ENCODE data around the gene DIPK1C. TPM values are rescaled to one million over a fixed set of nuclear protein-coding genes. Genes with fewer than 3 reads are reported as not detected.

Gene DIPK1C
- total and polyA plus RNA-seq, 2 experiments from 2014 or later, result 0.28 to 0.40 TPM

DNA sequence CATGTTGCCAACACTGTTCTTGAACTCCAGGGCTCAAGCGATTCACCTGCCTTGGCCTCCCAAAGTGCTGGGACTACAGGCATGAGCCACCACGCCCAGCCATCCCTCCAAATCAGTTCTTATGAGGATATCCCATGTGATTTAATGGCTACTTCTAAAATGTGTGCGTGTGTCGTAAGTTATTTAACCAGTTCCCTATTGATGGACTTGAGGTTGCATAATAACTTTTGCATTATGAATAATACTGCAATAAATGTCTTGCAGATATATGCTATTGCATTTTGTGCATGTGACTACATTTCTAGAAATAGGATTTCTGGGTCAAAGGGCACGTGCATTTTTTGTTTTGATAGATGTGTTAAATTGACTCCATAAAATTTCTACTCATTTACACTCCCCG is 19.0 kb downstream of the DIPK1C start:
- Histone ChIP-seq H3K79me2 (no peaks in the 10 kb centered on the region), H4K20me1 (ENCODE audit: insufficient read depth, poor library complexity, severe bottlenecking) (no peaks in the 10 kb centered on the region), H3K4me3 (no peak overlapping the region), H3K36me3 (replicated peaks; ENCODE audit: insufficient read depth, low read depth) (no peaks in the 10 kb centered on the region), H3K9me3 (ENCODE audit: low read depth) (no peaks in the 10 kb centered on the region), H3K27me3 (no peaks in the 10 kb centered on the region), H2AFZ (no peak overlapping the region), H3K4me1 (ENCODE audit: insufficient read depth) (no peaks in the 10 kb centered on the region), H3K9me2 (replicated peaks; ENCODE audit: insufficient read depth) (no peaks in the 10 kb centered on the region), H3K27ac (no peak overlapping the region), H3K4me2 (no peak overlapping the region)
- WGBS (ENCODE audit: low lambda C conversion rate, missing lambda C conversion rate), result 95% methylated on average over 6 of the region's 6 CpGs
- TF ChIP-seq EZH2phosphoT487 (IDR thresholded peaks at IDR 0.05; ENCODE audit: low read depth, severe bottlenecking, unreplicated experiment), result no peak
- no peak for TF ChIP-seq CTCF (IDR thresholded peaks at IDR 0.05; ENCODE audit: poor library complexity)
- TF ChIP-seq EZH2 (IDR thresholded peaks at IDR 0.05; ENCODE audit: borderline replicate concordance), result no peak
- DNase-seq (ENCODE audit: low spot score), result no peak

GRCh38 chr18:74436158-74436769 is 20.8 kb downstream of the DIPK1C start:
- H3K36me3 ChIP-seq (replicated peaks; ENCODE audit: insufficient read depth, low read depth), result no peaks in the 10 kb centered on the region
- no peak for TF ChIP-seq EZH2phosphoT487 (IDR thresholded peaks at IDR 0.05; ENCODE audit: low read depth, severe bottlenecking, unreplicated experiment)
- TF ChIP-seq CTCF (IDR thresholded peaks at IDR 0.05; ENCODE audit: poor library complexity), result no peak
- TF ChIP-seq EZH2 (IDR thresholded peaks at IDR 0.05; ENCODE audit: borderline replicate concordance), result no peak
- no peak overlapping the region for H3K4me3 ChIP-seq
- WGBS (ENCODE audit: low lambda C conversion rate, missing lambda C conversion rate), result 80% methylated on average over 14 of the region's 14 CpGs
- no peaks in the 10 kb centered on the region for H3K4me1 ChIP-seq (ENCODE audit: insufficient read depth)
- no peak overlapping the region for H2AFZ ChIP-seq
- H3K9me3 ChIP-seq (ENCODE audit: low read depth), result no peaks in the 10 kb centered on the region
- H4K20me1 ChIP-seq (ENCODE audit: insufficient read depth, poor library complexity, severe bottlenecking), result no peaks in the 10 kb centered on the region
- H3K27me3 ChIP-seq, result no peaks in the 10 kb centered on the region
- no peak overlapping the region for H3K4me2 ChIP-seq
- no peaks in the 10 kb centered on the region for H3K9me2 ChIP-seq (replicated peaks; ENCODE audit: insufficient read depth)
- H3K79me2 ChIP-seq, result no peaks in the 10 kb centered on the region
- H3K27ac ChIP-seq, result no peak overlapping the region
- DNase-seq (ENCODE audit: low spot score), result no peak

DNA sequence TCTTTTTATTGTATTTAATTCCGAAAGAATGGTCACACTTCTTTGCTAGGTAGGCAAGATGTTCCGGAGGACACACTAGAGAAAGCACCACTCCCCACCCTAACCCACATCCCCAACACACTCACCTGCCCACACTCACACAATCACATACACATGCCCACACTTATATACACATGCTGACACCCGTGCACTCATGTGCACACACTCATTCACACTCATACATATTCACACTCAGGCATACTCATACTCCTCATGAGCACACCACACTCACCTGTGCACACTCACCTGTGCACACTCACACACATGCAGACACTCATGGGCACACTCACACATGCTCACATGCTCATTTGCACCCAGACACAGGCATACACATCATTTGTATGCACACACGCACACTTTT is 21.4 kb downstream of the DIPK1C start:
- H2AFZ ChIP-seq, result no peak overlapping the region
- DNase-seq (ENCODE audit: low spot score), result no peak
- H3K36me3 ChIP-seq (replicated peaks; ENCODE audit: insufficient read depth, low read depth), result no peaks in the 10 kb centered on the region
- no peaks in the 10 kb centered on the region for H3K9me3 ChIP-seq (ENCODE audit: low read depth)
- no peak overlapping the region for H3K4me2 ChIP-seq
- WGBS (ENCODE audit: low lambda C conversion rate, missing lambda C conversion rate), result 89% methylated on average over 4 of the region's 4 CpGs
- H3K9me2 ChIP-seq (replicated peaks; ENCODE audit: insufficient read depth), result no peaks in the 10 kb centered on the region
- TF ChIP-seq EZH2phosphoT487 (IDR thresholded peaks at IDR 0.05; ENCODE audit: low read depth, severe bottlenecking, unreplicated experiment) (no peak), CTCF (IDR thresholded peaks at IDR 0.05; ENCODE audit: poor library complexity) (no peak), EZH2 (IDR thresholded peaks at IDR 0.05; ENCODE audit: borderline replicate concordance) (no peak)
- no peak overlapping the region for H3K27ac ChIP-seq
- H3K27me3 ChIP-seq, result no peaks in the 10 kb centered on the region
- no peak overlapping the region for H3K4me3 ChIP-seq
- H3K79me2 ChIP-seq, result no peaks in the 10 kb centered on the region
- no peaks in the 10 kb centered on the region for H3K4me1 ChIP-seq (ENCODE audit: insufficient read depth)
- H4K20me1 ChIP-seq (ENCODE audit: insufficient read depth, poor library complexity, severe bottlenecking), result no peaks in the 10 kb centered on the region

Measured in hepatocyte (in vitro differentiated cells).